ENCODE measurements around the gene PLCZ1.

GRCh38 chr12:18653465-18653864 lies 84.3 kb downstream of the PLCZ1 start:
- TF ChIP-seq CTCF (IDR thresholded peaks at IDR 0.05): no peak
- no peak for TF ChIP-seq POLR2A (IDR thresholded peaks at IDR 0.05)

Measured in adrenal gland (tissue), 5 donors.